ENCODE data around the gene CEACAM4.

DNA sequence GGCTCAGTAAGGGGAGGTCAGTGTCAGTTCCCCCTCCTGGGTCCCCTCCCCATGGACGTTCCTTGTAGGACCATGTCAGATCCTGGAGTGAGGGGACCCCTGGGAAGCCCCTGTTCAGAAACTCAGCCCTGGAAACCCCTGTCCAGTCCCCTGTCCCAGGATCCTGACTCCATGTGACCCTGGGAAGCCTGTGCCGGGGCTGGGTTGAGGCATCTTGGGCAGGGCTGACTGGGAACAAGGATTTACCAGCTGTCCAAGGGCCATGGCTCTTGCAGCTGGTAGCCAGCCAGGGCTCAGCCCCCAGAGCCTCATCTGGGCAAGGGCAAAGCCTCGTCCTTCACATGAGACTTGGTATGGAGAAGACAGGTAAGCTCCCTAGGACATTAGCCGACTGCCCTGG, 25.1 kb downstream of the CEACAM4 start:
- no peak for TF ChIP-seq ZNF274 (IDR thresholded peaks at IDR 0.05; ENCODE audit: low read depth, low read length)
- TF ChIP-seq YY1 (IDR thresholded peaks at IDR 0.05; ENCODE audit: insufficient read depth, insufficient read length): no peak
